SK-N-SH treated with all-trans-retinoic acid at 6 μM for 48 hours (cell line): ENCODE measurements around the gene OR2Z1.

ENCODE experiments used
- ATAC-seq: fragments of 200-7000 bp; cut with Tn5 transposase; 3 replicates; pipeline ENCODE4 v1.9.1; 2020; ENCODE audit warnings: mild to moderate bottlenecking, moderate library complexity
- BACH2 ChIP-seq: fragments of 250-450 bp; sonication (Bioruptor Pico); IDR thresholded peaks from 2 replicates; pipeline ENCODE4 v1.9.0; 2021; ENCODE audit warnings: mild to moderate bottlenecking, borderline replicate concordance
- CSDC2 ChIP-seq: fragments of 250-450 bp; sonication (Bioruptor Pico); IDR thresholded peaks from 2 replicates; pipeline ENCODE4 v1.5.0; 2020; ENCODE audit warnings: mild to moderate bottlenecking, moderate library complexity
- CSRNP3 ChIP-seq: fragments of 250-450 bp; sonication (Bioruptor Pico); IDR thresholded peaks from 2 replicates; pipeline ENCODE4 v1.5.1; 2021; ENCODE audit warnings: mild to moderate bottlenecking, moderate library complexity
- ESRRG ChIP-seq: fragments of 250-450 bp; sonication (Bioruptor Pico); IDR thresholded peaks from 2 replicates; pipeline ENCODE4 v1.6.1; 2021; ENCODE audit warnings: mild to moderate bottlenecking
- GLIS3 ChIP-seq: fragments of 250-450 bp; sonication (Bioruptor Pico); IDR thresholded peaks from 2 replicates; pipeline ENCODE4 v1.5.0; 2020; ENCODE audit warnings: mild to moderate bottlenecking, moderate library complexity
- ISL1 ChIP-seq: fragments of 250-450 bp; sonication (Bioruptor Pico); IDR thresholded peaks from 2 replicates; pipeline ENCODE4 v2.1.2; 2022; ENCODE audit warnings: mild to moderate bottlenecking, moderate library complexity
- POU6F1 ChIP-seq: fragments of 250-450 bp; sonication (Bioruptor Pico); IDR thresholded peaks from 2 replicates; pipeline ENCODE4 v1.8.0; 2021; ENCODE audit warnings: low read depth, mild to moderate bottlenecking, moderate library complexity, borderline replicate concordance
- RARB ChIP-seq: fragments of 250-450 bp; sonication (Bioruptor Pico); IDR thresholded peaks from 2 replicates; pipeline ENCODE4 v1.8.0; 2021; ENCODE audit warnings: mild to moderate bottlenecking, moderate library complexity
- SNAI2 ChIP-seq: fragments of 250-450 bp; sonication (Bioruptor Pico); IDR thresholded peaks from 2 replicates; pipeline ENCODE4 v1.5.0; 2020; ENCODE audit warnings: mild to moderate bottlenecking, moderate library complexity
- TCF4 ChIP-seq: fragments of 250-450 bp; sonication (Bioruptor Pico); IDR thresholded peaks from 2 replicates; pipeline ENCODE4 v1.8.0; 2021; ENCODE audit warnings: mild to moderate bottlenecking, moderate library complexity, borderline replicate concordance
- TOX ChIP-seq: fragments of 250-450 bp; sonication (Bioruptor Pico); IDR thresholded peaks from 2 replicates; pipeline ENCODE4 v1.8.0; 2021; ENCODE audit warnings: mild to moderate bottlenecking, moderate library complexity, borderline replicate concordance
- ZC3H10 ChIP-seq: fragments of 250-450 bp; sonication (Bioruptor Pico); IDR thresholded peaks from 2 replicates; pipeline ENCODE4 v1.5.1; 2021; ENCODE audit warnings: mild to moderate bottlenecking, moderate library complexity
- ZFP3 ChIP-seq: fragments of 250-450 bp; sonication (Bioruptor Pico); IDR thresholded peaks from 2 replicates; pipeline ENCODE4 v1.5.0; 2020; ENCODE audit warnings: mild to moderate bottlenecking, moderate library complexity
- ZNF565 ChIP-seq: fragments of 450-650 bp; formaldehyde crosslinking; conservative IDR thresholded peaks from 2 replicates; pipeline ENCODE4 v1.5.0; 2020; ENCODE audit warnings: low read depth, mild to moderate bottlenecking, moderate library complexity
- ZNF70 ChIP-seq: fragments of 450-650 bp; formaldehyde crosslinking; IDR thresholded peaks from 2 replicates; pipeline ENCODE4 v1.5.0; 2020; ENCODE audit warnings: mild to moderate bottlenecking, moderate library complexity
- TF ChIP-seq, protein P1 (sequence below): fragments of 250-450 bp; sonication (Bioruptor Pico); IDR thresholded peaks from 2 replicates; pipeline ENCODE4 v1.8.0; 2020; ENCODE audit warnings: mild to moderate bottlenecking, moderate library complexity, borderline replicate concordance
- TF ChIP-seq, protein P2 (sequence below): fragments of 250-450 bp; sonication (Bioruptor Pico); IDR thresholded peaks from 2 replicates; pipeline ENCODE4 v1.5.0; 2020; ENCODE audit warnings: mild to moderate bottlenecking, moderate library complexity

OR2Z1 gene

GRCh38 chr19:8695911-8696310 is 25.5 kb upstream of the OR2Z1 start:
- ATAC-seq = no peak
- TF ChIP-seq ISL1 (CRISPR knock-in tag) = no peak
- no peak for TF ChIP-seq CSRNP3 (CRISPR knock-in tag)
- TF ChIP-seq BACH2 (CRISPR knock-in tag) = no peak
- TF ChIP-seq, protein P1, sequence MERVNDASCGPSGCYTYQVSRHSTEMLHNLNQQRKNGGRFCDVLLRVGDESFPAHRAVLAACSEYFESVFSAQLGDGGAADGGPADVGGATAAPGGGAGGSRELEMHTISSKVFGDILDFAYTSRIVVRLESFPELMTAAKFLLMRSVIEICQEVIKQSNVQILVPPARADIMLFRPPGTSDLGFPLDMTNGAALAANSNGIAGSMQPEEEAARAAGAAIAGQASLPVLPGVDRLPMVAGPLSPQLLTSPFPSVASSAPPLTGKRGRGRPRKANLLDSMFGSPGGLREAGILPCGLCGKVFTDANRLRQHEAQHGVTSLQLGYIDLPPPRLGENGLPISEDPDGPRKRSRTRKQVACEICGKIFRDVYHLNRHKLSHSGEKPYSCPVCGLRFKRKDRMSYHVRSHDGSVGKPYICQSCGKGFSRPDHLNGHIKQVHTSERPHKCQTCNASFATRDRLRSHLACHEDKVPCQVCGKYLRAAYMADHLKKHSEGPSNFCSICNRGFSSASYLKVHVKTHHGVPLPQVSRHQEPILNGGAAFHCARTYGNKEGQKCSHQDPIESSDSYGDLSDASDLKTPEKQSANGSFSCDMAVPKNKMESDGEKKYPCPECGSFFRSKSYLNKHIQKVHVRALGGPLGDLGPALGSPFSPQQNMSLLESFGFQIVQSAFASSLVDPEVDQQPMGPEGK = no peak

- no peak for ATAC-seq
Measured at GRCh38 chr19:8696993-8697392, 24.4 kb upstream of the OR2Z1 start.

More at GRCh38 chr19:8696993-8697392, 24.4 kb upstream of the OR2Z1 start:
- TF ChIP-seq ZNF565 (CRISPR knock-in tag) (no peak), POU6F1 (CRISPR knock-in tag) (no peak), CSRNP3 (CRISPR knock-in tag) (no peak), GLIS3 (CRISPR knock-in tag) (no peak), ZNF70 (no peak), ZC3H10 (CRISPR knock-in tag) (no peak), TCF4 (no peak), CSDC2 (CRISPR knock-in tag) (no peak), ESRRG (CRISPR knock-in tag) (no peak), SNAI2 (CRISPR knock-in tag) (no peak), ZFP3 (CRISPR knock-in tag) (no peak), RARB (CRISPR knock-in tag) (no peak), TOX (CRISPR knock-in tag) (no peak)
- TF ChIP-seq, protein P2, sequence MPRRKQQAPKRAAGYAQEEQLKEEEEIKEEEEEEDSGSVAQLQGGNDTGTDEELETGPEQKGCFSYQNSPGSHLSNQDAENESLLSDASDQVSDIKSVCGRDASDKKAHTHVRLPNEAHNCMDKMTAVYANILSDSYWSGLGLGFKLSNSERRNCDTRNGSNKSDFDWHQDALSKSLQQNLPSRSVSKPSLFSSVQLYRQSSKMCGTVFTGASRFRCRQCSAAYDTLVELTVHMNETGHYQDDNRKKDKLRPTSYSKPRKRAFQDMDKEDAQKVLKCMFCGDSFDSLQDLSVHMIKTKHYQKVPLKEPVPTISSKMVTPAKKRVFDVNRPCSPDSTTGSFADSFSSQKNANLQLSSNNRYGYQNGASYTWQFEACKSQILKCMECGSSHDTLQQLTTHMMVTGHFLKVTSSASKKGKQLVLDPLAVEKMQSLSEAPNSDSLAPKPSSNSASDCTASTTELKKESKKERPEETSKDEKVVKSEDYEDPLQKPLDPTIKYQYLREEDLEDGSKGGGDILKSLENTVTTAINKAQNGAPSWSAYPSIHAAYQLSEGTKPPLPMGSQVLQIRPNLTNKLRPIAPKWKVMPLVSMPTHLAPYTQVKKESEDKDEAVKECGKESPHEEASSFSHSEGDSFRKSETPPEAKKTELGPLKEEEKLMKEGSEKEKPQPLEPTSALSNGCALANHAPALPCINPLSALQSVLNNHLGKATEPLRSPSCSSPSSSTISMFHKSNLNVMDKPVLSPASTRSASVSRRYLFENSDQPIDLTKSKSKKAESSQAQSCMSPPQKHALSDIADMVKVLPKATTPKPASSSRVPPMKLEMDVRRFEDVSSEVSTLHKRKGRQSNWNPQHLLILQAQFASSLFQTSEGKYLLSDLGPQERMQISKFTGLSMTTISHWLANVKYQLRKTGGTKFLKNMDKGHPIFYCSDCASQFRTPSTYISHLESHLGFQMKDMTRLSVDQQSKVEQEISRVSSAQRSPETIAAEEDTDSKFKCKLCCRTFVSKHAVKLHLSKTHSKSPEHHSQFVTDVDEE (CRISPR knock-in tag) = no peak
- TF ChIP-seq, protein P1 = no peak
